Osteoblast (primary cell): ENCODE results near the gene REXO5. TPM values are rescaled to one million over a fixed set of nuclear protein-coding genes. Genes with fewer than 3 reads are reported as not detected.

Source experiments
- DNase-seq: peaks from one replicate; pipeline ENCODE4 v3.0.0; 2011; ENCODE audit warnings: low spot score, mixed read lengths; ENCODE audit not compliant: insufficient read length; ENCODE audit errors: missing footprints
- H2AFZ ChIP-seq: 2 replicates; pipeline ENCODE4 v1.6.0; 2011; ENCODE audit warnings: mild to moderate bottlenecking, low read length
- H3K27ac ChIP-seq: 2 replicates; pipeline ENCODE4 v1.5.1; 2011; ENCODE audit warnings: mild to moderate bottlenecking, low read depth, low read length, moderate library complexity
- H3K27me3 ChIP-seq: 2 replicates; pipeline ENCODE4 v1.6.0; 2012; ENCODE audit warnings: mild to moderate bottlenecking, control low read depth, inconsistent platforms, low read length, moderate library complexity; ENCODE audit not compliant: insufficient read depth
- H3K36me3 ChIP-seq: 2 replicates; pipeline ENCODE4 v1.5.1; 2011; ENCODE audit warnings: mild to moderate bottlenecking, low read length, control low read depth, moderate library complexity; ENCODE audit not compliant: insufficient read depth
- H3K4me1 ChIP-seq: 2 replicates; pipeline ENCODE4 v1.5.1; 2011; ENCODE audit warnings: mild to moderate bottlenecking, low read length, control low read depth, moderate library complexity; ENCODE audit not compliant: insufficient read depth
- H3K4me2 ChIP-seq: 2 replicates; pipeline ENCODE4 v1.6.0; 2011; ENCODE audit warnings: mild to moderate bottlenecking, low read length; ENCODE audit not compliant: insufficient read depth
- H3K4me3 ChIP-seq: fragments of 200-600 bp; sonication (generic); 3 replicates; pipeline ENCODE4 v1.5.1; 2012; ENCODE audit warnings: mild to moderate bottlenecking, low read length, inconsistent platforms; ENCODE audit not compliant: insufficient read depth
- H3K79me2 ChIP-seq: 2 replicates; pipeline ENCODE4 v1.6.0; 2012; ENCODE audit warnings: mild to moderate bottlenecking, low read length, control low read depth, inconsistent platforms; ENCODE audit not compliant: insufficient read depth
- H3K9me3 ChIP-seq: 2 replicates; pipeline ENCODE4 v1.5.1; 2011; ENCODE audit warnings: low read depth, low read length, control low read depth
- H4K20me1 ChIP-seq: 2 replicates; pipeline ENCODE4 v1.6.0; 2012; ENCODE audit warnings: mild to moderate bottlenecking, low read length, control low read depth; ENCODE audit not compliant: insufficient read depth
- total RNA-seq: library from RNA; depleted of rRNA; stranded (reverse); fragments of >200 nt; gene quantifications from 2 replicates; pipeline ENCODE4 v1.2.3, GENCODE V29; 2012
- TF ChIP-seq, protein P1 (sequence below): IDR thresholded peaks from 2 replicates; pipeline ENCODE4 v1.5.1; 2011; ENCODE audit warnings: mild to moderate bottlenecking, low read depth, low read length, moderate library complexity; ENCODE audit errors: extremely low read depth

REXO5 gene
- total RNA-seq, 1 donor, result 3.6 TPM

DNA sequence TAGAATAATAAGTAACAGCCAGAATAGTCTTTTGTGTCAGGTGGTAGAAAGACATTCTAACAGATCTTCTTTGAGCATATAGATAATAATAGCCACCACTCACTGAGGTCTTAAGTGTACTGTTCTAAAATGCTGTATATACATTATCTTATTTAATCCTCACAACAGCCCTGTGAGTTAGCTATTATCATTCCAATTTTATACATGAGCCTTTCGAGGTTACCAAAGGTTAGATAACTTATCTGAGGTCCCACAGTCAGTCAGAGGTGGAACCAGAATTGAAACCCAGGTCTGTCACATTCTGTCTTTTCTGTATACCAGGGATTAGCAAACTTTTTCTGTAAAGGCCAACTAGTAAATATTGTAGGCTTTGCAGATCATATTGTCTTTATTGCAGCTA is 23.2 kb downstream of the REXO5 start:
- TF ChIP-seq, protein P1, sequence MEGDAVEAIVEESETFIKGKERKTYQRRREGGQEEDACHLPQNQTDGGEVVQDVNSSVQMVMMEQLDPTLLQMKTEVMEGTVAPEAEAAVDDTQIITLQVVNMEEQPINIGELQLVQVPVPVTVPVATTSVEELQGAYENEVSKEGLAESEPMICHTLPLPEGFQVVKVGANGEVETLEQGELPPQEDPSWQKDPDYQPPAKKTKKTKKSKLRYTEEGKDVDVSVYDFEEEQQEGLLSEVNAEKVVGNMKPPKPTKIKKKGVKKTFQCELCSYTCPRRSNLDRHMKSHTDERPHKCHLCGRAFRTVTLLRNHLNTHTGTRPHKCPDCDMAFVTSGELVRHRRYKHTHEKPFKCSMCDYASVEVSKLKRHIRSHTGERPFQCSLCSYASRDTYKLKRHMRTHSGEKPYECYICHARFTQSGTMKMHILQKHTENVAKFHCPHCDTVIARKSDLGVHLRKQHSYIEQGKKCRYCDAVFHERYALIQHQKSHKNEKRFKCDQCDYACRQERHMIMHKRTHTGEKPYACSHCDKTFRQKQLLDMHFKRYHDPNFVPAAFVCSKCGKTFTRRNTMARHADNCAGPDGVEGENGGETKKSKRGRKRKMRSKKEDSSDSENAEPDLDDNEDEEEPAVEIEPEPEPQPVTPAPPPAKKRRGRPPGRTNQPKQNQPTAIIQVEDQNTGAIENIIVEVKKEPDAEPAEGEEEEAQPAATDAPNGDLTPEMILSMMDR, result no peak
- Histone ChIP-seq H2AFZ (no peak overlapping the region), H4K20me1 (no peaks in the 10 kb centered on the region), H3K4me2 (no peak overlapping the region), H3K9me3 (no peaks in the 10 kb centered on the region), H3K36me3 (peaks cover 37% of the 10 kb centered on the region), H3K27ac (no peak overlapping the region), H3K27me3 (no peaks in the 10 kb centered on the region), H3K79me2 (no peaks in the 10 kb centered on the region), H3K4me3 (no peak overlapping the region), H3K4me1 (no peaks in the 10 kb centered on the region)
- no peak for DNase-seq

DNA sequence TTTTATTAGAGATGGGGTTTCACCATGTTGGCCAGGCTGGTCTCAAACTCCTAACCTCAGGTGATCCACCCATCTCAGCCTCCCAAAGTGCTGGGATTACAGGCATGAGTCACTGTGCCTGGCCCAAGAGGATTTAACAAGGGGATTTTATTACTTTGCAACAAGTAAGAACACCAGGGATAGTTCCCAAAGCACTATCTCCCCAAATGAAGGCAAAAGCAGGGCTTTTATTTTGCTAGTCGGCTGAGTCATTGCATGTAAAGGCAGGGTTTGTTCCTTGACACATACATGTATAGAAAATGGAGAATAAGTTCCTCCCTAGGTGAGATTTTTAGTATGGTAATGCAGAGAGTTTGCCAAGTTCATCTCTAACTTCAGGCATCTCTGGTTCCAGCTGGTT is 24.0 kb downstream of the REXO5 start:
- H3K4me1 ChIP-seq, result no peaks in the 10 kb centered on the region
- no peaks in the 10 kb centered on the region for H3K27me3 ChIP-seq
- H3K4me2 ChIP-seq, result no peak overlapping the region
- TF ChIP-seq, protein P1, result no peak
- peaks cover 37% of the 10 kb centered on the region for H3K36me3 ChIP-seq
- no peaks in the 10 kb centered on the region for H3K9me3 ChIP-seq
- H4K20me1 ChIP-seq, result no peaks in the 10 kb centered on the region
- no peak for DNase-seq
- H3K4me3 ChIP-seq, result no peak overlapping the region
- no peak overlapping the region for H2AFZ ChIP-seq
- no peaks in the 10 kb centered on the region for H3K79me2 ChIP-seq
- no peak overlapping the region for H3K27ac ChIP-seq

- TF ChIP-seq, protein P1, result no peak
- Histone ChIP-seq H3K79me2 (no peaks in the 10 kb centered on the region), H3K4me1 (no peaks in the 10 kb centered on the region), H3K9me3 (no peaks in the 10 kb centered on the region), H3K27me3 (no peaks in the 10 kb centered on the region), H2AFZ (no peak overlapping the region), H4K20me1 (no peaks in the 10 kb centered on the region), H3K4me3 (no peak overlapping the region), H3K36me3 (peaks cover 18% of the 10 kb centered on the region), H3K27ac (no peak overlapping the region), H3K4me2 (no peak overlapping the region)
- no peak for DNase-seq
Observed at GRCh38 chr16:20833086-20833485, 26.8 kb downstream of the REXO5 start.

DNA sequence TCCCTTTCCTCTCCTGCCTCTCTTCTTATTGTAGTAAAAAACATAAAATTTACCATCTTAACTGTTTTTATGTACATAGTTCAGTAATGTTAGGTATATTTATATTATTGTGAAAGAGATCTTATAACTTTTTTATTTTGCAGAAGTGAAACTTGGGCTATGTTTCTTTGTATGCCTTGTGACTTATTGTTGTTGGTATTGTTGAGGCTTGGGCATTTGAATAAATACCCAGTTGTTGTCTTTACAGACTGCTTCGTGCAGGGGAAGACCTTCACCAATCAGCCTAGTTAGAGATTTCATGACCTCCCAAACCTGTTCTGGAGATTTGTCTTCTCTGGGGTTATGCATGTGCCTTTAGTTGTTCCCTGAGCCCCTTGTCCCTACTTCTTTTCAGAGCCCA is 31.9 kb downstream of the REXO5 start:
- Histone ChIP-seq H3K79me2 (no peaks in the 10 kb centered on the region), H4K20me1 (no peaks in the 10 kb centered on the region), H3K4me1 (no peaks in the 10 kb centered on the region), H3K9me3 (no peaks in the 10 kb centered on the region), H3K27me3 (no peaks in the 10 kb centered on the region), H3K4me3 (no peak overlapping the region), H3K36me3 (peaks cover 21% of the 10 kb centered on the region), H2AFZ (no peak overlapping the region), H3K27ac (no peak overlapping the region), H3K4me2 (no peak overlapping the region)
- DNase-seq, result no peak
- TF ChIP-seq, protein P1, result no peak
